Fibroblast of the conjunctiva (primary cell): Measurements from ENCODE around the gene PER1.
"Not testable (repeated sequence)": the region's sequence is repeated elsewhere in the genome, so short reads cannot be mapped to it uniquely, and the experiment has no call there.

Experiments
- DNase-seq: peaks from one replicate; pipeline ENCODE4 v3.0.0-alpha.2; 2010; ENCODE audit warnings: low read depth

Gene PER1

DNA sequence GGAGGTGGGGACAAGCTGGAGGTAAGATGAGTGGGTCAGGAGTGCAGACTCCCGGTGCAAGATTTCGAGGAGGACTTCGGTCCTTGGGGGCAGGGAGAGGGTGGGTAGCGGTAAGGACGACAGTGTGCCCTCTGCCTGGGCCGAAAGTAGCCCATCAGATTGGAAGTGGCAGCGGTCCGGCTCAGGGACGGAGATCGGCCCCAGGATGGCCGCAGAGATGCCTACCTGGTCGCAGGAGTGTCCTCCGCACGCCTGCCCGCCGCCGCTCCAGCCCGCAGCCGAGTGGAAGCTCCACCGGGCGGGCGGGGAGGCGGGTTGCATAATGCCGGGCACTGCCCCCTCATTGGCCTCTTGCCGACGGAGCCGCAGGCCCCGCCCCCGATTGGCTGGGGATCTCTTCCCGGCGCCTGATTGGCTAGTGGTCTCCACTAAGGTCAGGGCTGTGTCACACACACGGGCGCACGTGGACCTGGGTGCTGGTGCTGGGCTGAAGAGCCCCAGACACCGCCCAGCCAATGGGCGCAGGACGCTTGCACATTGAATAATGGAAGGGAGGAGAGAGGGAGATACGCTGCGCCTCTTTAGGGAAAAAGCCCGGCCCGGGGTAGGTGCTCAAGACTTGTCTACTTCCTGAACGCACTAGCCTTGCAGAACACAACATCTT is at the start of gene PER1:
Gene PER1, minus strand, starts transcription at position 293 of the 664 bp plus-strand sequence. CDS start 1,698 bp downstream, outside the sequence.
- DNase-seq: peak; percentile 95

- peak; percentile 90 for DNase-seq
Observed at GRCh38 chr17:8192070-8192815, 40.0 kb upstream of the PER1 start.

DNA sequence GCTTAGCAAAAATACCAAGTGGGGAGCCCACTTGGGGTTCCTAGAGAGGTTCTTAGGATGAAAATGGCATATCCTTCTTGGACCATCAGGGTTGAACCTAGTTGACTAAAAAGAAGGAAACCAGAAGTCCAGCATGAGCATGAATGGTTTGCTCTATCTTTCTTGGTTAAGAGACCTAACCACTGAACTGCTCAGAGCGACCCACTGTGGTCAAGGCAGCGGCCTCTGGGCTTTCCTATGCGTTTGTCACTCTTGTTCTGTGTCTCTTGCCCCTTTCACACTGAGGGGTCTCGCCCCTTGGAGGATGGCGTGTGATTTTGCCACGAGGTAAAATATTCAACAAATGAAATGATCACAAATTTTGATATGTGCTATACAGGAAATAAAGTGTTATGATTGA is 38.3 kb upstream of the PER1 start:
- DNase-seq: no peak

- peak; percentile 99 for DNase-seq
Observed at GRCh38 chr17:8189711-8190477, 37.7 kb upstream of the PER1 start, which contains the start of gene BORCS6. Gene BORCS6 (minus strand): TSS chr17:8190180. CDS start chr17:8190140, 40 bp downstream.

DNA sequence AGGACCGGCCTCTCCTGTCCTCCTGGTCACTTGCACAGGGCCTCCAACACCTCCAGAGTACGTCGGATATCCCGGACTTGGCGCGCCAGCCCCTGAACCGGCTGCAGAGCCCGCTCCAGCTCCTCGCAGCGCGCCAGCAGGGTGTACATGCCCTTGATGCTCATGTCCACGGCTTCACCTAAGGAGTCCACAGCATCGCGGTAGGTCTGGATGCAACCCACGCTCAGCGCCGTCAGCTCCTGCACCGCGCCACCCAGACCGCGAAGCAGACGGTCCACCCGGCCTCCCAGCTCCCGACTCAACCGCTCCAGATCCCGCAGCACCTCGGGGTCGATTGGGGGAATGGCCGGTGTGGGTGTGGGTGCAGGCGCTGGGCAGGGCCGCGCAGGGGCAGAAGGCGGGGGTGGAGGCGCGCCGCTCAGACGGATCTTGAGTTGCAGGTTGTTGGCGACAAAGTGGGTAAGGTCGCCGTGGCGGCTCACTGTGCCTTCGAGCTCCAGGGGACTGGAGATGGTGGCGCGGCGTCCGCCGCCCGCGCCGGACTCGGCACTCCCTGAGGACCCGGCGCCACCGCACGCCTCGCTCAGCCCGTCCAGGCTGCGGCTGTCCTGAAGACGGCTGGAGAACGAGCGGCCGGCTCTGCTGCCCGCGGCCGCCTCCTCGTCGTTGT is 37.0 kb upstream of the PER1 start:
- DNase-seq: no peak

GRCh38 chr17:8188263-8188839 is 36.1 kb upstream of the PER1 start:
- DNase-seq: no peak

DNA sequence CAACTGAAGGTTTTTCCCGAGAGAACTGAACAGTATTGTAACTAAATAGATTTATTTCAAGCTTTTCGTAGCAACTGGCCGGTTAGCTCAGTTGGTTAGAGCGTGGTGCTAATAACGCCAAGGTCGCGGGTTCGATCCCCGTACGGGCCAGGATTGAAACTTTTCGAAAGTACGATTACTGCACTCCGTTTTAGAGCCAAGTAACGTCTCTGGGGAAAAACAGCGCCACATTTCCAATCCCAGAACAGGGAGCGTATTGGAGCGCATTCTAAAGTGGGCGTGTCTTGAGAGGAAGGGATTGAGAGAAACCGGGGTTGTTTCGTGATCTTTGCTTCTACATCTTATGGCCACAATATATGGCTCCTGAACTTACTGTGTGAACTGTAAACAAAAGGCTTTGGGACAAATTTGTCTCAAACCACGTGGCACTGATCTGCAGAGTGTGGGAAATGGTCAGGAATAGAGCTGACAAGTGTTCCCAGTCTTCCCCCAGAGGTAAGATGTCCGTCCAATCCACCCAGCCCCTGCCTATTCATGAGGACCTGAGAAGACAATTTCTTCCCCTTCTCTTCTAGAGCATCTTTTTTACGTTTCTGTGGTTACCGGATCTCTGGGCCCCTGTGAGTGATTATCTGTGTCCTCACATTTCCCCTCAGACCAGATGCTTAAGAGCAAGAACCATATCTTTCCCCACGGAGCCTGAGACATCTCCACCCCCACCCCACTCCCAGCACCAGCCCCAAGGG is 35.5 kb upstream of the PER1 start:
- DNase-seq: peak; percentile 100

GRCh38 chr17:8186787-8187516 is 34.7 kb upstream of the PER1 start:
- DNase-seq: peak; percentile 96

GRCh38 chr17:8186446-8186786 is 34.2 kb upstream of the PER1 start:
- DNase-seq: no peak

- peak; percentile 54 for DNase-seq
Observed at GRCh38 chr17:8185582-8186445, 33.6 kb upstream of the PER1 start.

DNA sequence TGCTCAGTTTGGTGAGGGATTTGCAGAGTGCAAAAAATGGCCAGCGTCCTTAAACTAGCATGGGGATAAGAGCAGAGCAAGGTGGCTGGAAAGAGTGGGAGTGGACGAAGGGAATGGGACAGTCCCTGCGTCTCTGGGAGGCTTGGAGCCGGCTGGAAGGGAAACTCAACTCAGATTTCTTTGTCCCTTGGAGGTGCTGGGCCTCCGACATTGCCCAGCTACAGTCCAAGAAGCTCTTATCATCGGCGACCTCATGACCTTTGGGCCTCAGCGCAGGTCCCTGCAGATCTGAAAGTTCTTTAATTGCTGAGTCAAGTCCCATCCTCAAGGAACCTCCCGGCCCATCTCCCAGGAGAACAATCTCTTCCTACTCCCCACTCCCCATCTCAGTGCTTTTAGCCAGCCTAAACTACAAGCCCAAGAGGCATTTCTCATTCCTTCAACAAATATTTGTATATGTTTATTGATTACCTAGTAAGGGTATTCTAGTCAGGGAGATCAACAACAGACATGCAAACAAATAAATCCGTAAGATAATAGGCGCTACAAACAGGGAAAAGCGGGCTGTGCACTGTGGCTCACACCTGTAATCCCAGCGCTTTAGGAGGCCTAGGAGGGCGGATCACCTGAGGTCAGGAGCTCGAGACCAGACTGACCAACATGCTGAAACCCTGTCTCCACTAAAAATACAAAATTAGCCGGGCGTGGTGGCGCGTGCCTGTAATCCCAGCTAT is 25.0 kb upstream of the PER1 start:
- no peak for DNase-seq

GRCh38 chr17:8176197-8176940 is 24.2 kb upstream of the PER1 start, which contains the start of gene TMEM107:
Gene TMEM107 (minus strand): TSS chr17:8176380. CDS start chr17:8176286, 94 bp downstream.
- DNase-seq: peak; percentile 62

GRCh38 chr17:8175795-8176196 is 23.6 kb upstream of the PER1 start:
- DNase-seq: no peak

GRCh38 chr17:8173871-8174322 is 21.7 kb upstream of the PER1 start:
- DNase-seq: no peak

DNA sequence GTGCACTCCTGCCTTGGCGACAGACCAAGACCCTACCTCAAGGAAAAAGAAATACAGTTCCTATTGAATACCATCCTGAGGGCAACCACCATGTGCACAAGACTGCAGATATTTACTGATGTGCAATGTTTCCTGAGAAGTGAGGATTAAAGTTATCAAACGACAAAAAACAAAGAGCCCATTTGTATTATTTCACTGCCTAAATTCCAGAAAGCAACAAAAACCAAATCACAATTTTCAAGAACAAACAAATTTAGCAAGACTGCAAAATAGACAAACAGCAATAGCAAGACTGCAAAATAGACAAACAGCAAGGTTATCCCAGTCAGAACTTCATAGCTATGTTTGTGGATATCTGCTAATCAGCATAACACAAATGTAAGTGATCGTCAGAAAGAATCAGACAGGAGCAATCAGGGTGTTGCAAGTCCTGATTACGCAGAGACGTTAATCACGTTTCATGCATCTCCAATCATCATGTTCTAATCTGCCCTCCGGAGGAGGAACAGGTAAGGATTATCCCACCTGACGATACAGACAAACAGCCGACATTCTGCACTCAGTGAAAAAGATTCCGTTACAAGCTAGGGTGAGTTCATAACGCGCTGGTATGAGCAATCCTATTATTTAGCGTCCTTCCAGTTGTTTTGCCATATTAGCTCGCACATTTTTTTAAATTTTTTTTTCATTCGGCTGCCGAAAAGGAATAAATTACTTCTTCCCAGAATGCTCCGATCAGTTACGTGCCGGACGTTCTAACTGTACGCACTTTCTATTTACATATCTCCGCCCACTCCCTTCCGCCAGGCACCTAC is 21.1 kb upstream of the PER1 start:
- peak; percentile 95 for DNase-seq

- not testable (repeated sequence) for DNase-seq
Observed at GRCh38 chr17:8170186-8170585, 18.0 kb upstream of the PER1 start.

DNA sequence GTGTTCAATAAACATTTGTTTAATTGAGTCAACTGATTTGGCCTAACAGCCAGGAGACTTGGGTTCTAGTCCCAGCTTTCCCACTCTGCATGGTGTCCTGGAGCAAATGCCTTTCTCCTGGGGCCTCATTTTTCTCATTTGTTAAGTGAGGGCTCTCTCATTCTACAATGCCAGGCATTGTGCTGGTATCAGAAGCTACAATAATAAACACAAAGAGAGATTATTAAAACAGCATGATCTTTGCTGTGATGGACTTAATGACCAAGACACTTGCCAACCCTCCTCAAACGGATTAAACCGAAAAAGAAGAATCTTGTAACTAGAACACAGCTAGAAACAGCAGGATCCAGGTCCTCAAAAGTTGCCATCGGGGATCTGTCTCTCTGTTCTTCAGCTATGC is 15.3 kb upstream of the PER1 start:
- DNase-seq: no peak
